Measurements from ENCODE around the gene ITM2C. TPM values are rescaled to one million over a fixed set of nuclear protein-coding genes. Genes with fewer than 3 reads are reported as not detected.

Gene ITM2C
- total and polyA plus RNA-seq, 9 of the 15 experiments (the other 6 are each of a cell fraction or from before 2014, with no cell fraction given), result 0.49 to 58.8 (median 21.5) TPM

DNA sequence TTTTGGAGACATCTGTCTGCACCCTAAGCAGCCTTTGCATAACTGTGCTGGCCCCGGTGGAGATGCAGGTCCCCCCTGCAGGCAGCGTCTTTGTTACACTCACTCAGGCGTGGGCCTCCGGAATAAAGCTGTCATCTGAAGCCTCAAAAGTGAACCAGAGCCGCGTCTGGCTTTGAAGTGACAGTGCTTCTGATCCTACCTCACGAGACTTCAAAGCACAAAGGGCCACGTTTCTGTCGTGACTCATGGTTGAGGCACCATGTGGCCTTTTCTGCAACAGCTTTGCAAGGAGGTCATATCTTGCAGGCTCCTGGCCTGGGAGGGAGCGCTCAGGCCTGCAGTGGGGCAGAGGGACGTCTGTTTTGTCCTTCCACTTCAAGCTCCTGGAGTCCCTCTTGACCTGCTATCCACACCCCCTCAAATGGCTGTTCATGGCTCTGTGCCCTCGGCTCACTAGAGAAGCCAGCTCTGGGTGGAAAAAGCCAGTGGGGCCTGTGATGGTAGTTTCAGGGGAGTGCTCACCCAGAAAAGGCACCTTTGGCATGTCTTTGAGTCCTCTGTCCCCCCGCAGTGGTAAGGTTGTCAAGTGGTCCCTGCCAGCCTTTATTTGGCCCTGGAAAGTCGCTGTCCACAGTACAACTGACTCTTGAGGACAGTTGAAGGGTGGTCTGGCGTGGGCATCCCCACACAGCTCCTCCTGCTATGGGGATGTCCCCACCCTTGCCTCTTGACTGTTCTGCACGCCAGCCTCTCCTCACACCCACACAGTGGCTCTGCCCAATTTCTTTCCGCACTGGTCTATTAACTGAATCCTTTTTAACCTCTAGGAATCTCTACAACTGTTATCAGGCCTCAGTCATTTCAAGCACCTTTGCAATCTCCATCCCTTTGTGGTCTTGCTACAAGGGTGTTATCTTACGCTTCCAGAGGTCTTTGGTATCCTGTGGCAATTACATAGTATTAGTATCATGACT, 41.0 kb downstream of the ITM2C start (continued):
- TF ChIP-seq, protein P1, sequence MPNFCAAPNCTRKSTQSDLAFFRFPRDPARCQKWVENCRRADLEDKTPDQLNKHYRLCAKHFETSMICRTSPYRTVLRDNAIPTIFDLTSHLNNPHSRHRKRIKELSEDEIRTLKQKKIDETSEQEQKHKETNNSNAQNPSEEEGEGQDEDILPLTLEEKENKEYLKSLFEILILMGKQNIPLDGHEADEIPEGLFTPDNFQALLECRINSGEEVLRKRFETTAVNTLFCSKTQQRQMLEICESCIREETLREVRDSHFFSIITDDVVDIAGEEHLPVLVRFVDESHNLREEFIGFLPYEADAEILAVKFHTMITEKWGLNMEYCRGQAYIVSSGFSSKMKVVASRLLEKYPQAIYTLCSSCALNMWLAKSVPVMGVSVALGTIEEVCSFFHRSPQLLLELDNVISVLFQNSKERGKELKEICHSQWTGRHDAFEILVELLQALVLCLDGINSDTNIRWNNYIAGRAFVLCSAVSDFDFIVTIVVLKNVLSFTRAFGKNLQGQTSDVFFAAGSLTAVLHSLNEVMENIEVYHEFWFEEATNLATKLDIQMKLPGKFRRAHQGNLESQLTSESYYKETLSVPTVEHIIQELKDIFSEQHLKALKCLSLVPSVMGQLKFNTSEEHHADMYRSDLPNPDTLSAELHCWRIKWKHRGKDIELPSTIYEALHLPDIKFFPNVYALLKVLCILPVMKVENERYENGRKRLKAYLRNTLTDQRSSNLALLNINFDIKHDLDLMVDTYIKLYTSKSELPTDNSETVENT (CRISPR knock-in tag; IDR thresholded peaks at IDR 0.05), result no peak
- no peak for TF ChIP-seq ZNF707 (CRISPR knock-in tag; conservative IDR thresholded peaks at IDR 0.05)
- TF ChIP-seq CREBBP (IDR thresholded peaks at IDR 0.05; ENCODE audit: low read depth, low read length), result no peak
- TF ChIP-seq RAD21 (CRISPR knock-in tag; conservative IDR thresholded peaks at IDR 0.05 in 1 of 2, IDR thresholded peaks at IDR 0.05 in 1 of 2), result no peak
- TF ChIP-seq CHD1 (IDR thresholded peaks at IDR 0.05; ENCODE audit: low read length), result no peak
- no peak for TF ChIP-seq RUNX1 (IDR thresholded peaks at IDR 0.05; ENCODE audit: low read depth)
- TF ChIP-seq, protein P2, sequence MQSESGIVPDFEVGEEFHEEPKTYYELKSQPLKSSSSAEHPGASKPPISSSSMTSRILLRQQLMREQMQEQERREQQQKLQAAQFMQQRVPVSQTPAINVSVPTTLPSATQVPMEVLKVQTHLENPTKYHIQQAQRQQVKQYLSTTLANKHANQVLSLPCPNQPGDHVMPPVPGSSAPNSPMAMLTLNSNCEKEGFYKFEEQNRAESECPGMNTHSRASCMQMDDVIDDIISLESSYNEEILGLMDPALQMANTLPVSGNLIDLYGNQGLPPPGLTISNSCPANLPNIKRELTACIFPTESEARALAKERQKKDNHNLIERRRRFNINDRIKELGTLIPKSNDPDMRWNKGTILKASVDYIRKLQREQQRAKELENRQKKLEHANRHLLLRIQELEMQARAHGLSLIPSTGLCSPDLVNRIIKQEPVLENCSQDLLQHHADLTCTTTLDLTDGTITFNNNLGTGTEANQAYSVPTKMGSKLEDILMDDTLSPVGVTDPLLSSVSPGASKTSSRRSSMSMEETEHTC (IDR thresholded peaks at IDR 0.05), result no peak
- TF ChIP-seq XRCC3 (IDR thresholded peaks at IDR 0.05), result no peak
- TF ChIP-seq ZC3H11A (IDR thresholded peaks at IDR 0.05; ENCODE audit: low read depth, low read length), result no peak
- TF ChIP-seq FOXO4 (CRISPR knock-in tag; IDR thresholded peaks at IDR 0.05), result no peak
- TF ChIP-seq, protein P3, sequence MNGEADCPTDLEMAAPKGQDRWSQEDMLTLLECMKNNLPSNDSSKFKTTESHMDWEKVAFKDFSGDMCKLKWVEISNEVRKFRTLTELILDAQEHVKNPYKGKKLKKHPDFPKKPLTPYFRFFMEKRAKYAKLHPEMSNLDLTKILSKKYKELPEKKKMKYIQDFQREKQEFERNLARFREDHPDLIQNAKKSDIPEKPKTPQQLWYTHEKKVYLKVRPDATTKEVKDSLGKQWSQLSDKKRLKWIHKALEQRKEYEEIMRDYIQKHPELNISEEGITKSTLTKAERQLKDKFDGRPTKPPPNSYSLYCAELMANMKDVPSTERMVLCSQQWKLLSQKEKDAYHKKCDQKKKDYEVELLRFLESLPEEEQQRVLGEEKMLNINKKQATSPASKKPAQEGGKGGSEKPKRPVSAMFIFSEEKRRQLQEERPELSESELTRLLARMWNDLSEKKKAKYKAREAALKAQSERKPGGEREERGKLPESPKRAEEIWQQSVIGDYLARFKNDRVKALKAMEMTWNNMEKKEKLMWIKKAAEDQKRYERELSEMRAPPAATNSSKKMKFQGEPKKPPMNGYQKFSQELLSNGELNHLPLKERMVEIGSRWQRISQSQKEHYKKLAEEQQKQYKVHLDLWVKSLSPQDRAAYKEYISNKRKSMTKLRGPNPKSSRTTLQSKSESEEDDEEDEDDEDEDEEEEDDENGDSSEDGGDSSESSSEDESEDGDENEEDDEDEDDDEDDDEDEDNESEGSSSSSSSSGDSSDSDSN (IDR thresholded peaks at IDR 0.05; ENCODE audit: borderline replicate concordance in 1 of 2, low read depth in 2 of 2, low read length in 2 of 2), result no peak
- TF ChIP-seq NFE2 (IDR thresholded peaks at IDR 0.05; ENCODE audit: low read depth), result no peak
- peak in 1 of 2 experiments; percentile 51; a peak in 1 of 4 replicates for TF ChIP-seq HDAC1 (IDR thresholded peaks at IDR 0.05)
- TF ChIP-seq ZFPM2 (CRISPR knock-in tag; IDR thresholded peaks at IDR 0.05), result no peak
- TF ChIP-seq TOE1 (IDR thresholded peaks at IDR 0.05; ENCODE audit: borderline replicate concordance), result no peak
- TF ChIP-seq TOE1 (CRISPR knock-in tag; IDR thresholded peaks at IDR 0.05; ENCODE audit: borderline replicate concordance, low read depth), result no peak
- TF ChIP-seq KAT2B (IDR thresholded peaks at IDR 0.05; ENCODE audit: low read depth, low read length), result no peak
- TF ChIP-seq RFX5 (IDR thresholded peaks at IDR 0.05; ENCODE audit: low read depth, low read length), result no peak
- no peak for TF ChIP-seq NELFE (IDR thresholded peaks at IDR 0.05; ENCODE audit: insufficient read depth, insufficient read length)
- peak; percentile 87 to 90 for TF ChIP-seq KDM1A (IDR thresholded peaks at IDR 0.05)
